ENCODE results near the gene HLA-B.

Gene HLA-B

GRCh38 chr6:31352310-31352682 is 4.7 kb downstream of the HLA-B start:
- Mint-ChIP-seq H3K4me3 (no peak overlapping the region), H3K9me3 (no peaks in the 10 kb centered on the region), H3K36me3 (ENCODE audit: low read depth) (no peaks in the 10 kb centered on the region), H3K27ac (no peak overlapping the region), H3K27me3 (ENCODE audit: low read depth) (peaks cover 86% of the 10 kb centered on the region), H3K4me1 (no peaks in the 10 kb centered on the region)
- no peak for TF ChIP-seq CTCF (IDR thresholded peaks at IDR 0.05; ENCODE audit: unreplicated experiment in 3 of 3)

GRCh38 chr6:31351401-31352309 is 5.3 kb downstream of the HLA-B start:
- H3K27me3 Mint-ChIP-seq (ENCODE audit: low read depth), result peaks cover 83% of the 10 kb centered on the region
- no peak for TF ChIP-seq CTCF (IDR thresholded peaks at IDR 0.05; ENCODE audit: unreplicated experiment in 3 of 3)
- H3K36me3 Mint-ChIP-seq (ENCODE audit: low read depth), result no peaks in the 10 kb centered on the region
- H3K4me1 Mint-ChIP-seq, result no peaks in the 10 kb centered on the region
- no peaks in the 10 kb centered on the region for H3K9me3 Mint-ChIP-seq
- H3K4me3 Mint-ChIP-seq, result no peak overlapping the region
- H3K27ac Mint-ChIP-seq, result no peak overlapping the region

GRCh38 chr6:31351033-31351380 is 6.0 kb downstream of the HLA-B start:
- Mint-ChIP-seq H3K4me1 (no peaks in the 10 kb centered on the region), H3K27me3 (ENCODE audit: low read depth) (peaks cover 79% of the 10 kb centered on the region), H3K36me3 (ENCODE audit: low read depth) (no peaks in the 10 kb centered on the region), H3K27ac (no peak overlapping the region), H3K4me3 (no peak overlapping the region), H3K9me3 (no peaks in the 10 kb centered on the region)
- TF ChIP-seq CTCF (IDR thresholded peaks at IDR 0.05; ENCODE audit: unreplicated experiment in 3 of 3), result no peak

GRCh38 chr6:31350196-31351032 is 6.6 kb downstream of the HLA-B start:
- no peaks in the 10 kb centered on the region for H3K9me3 Mint-ChIP-seq
- no peaks in the 10 kb centered on the region for H3K4me1 Mint-ChIP-seq
- H3K27me3 Mint-ChIP-seq (ENCODE audit: low read depth), result peaks cover 77% of the 10 kb centered on the region
- no peak overlapping the region for H3K4me3 Mint-ChIP-seq
- TF ChIP-seq CTCF (IDR thresholded peaks at IDR 0.05; ENCODE audit: unreplicated experiment in 3 of 3), result no peak
- H3K27ac Mint-ChIP-seq, result no peak overlapping the region
- no peaks in the 10 kb centered on the region for H3K36me3 Mint-ChIP-seq (ENCODE audit: low read depth)

GRCh38 chr6:31349301-31349700 is 7.7 kb downstream of the HLA-B start:
- Mint-ChIP-seq H3K4me3 (no peak overlapping the region), H3K36me3 (ENCODE audit: low read depth) (no peaks in the 10 kb centered on the region), H3K27ac (no peak overlapping the region), H3K4me1 (no peaks in the 10 kb centered on the region), H3K27me3 (ENCODE audit: low read depth) (peaks cover 72% of the 10 kb centered on the region), H3K9me3 (no peaks in the 10 kb centered on the region)
- TF ChIP-seq CTCF (IDR thresholded peaks at IDR 0.05; ENCODE audit: unreplicated experiment in 3 of 3), result no peak
